ENCODE measurements around the gene PTPRN2.

Gene PTPRN2

GRCh38 chr7:157540606-157541294 lies 1046.9 kb downstream of the PTPRN2 start:
- DNase-seq = no peak

DNA sequence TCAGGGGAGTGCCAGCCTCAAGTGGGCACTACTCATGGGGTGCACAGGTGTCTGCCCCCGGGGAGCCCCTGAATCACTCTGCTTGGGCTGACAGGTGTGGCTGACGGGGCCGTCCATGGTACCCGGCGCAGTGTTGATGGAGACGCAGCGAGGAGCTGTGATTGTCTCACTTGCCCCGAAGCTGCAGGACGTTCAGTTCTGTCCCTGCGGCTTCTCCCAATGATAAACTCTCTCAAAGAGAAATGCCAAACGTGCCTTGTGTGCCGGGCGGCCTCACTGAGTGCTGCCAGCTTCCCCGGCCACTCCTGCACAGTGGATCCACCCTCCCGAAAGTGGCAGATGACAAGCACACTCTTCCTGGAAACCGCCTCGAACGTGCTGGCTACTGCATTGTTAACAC lies 1047.6 kb downstream of the PTPRN2 start:
- DNase-seq = no peak

DNA sequence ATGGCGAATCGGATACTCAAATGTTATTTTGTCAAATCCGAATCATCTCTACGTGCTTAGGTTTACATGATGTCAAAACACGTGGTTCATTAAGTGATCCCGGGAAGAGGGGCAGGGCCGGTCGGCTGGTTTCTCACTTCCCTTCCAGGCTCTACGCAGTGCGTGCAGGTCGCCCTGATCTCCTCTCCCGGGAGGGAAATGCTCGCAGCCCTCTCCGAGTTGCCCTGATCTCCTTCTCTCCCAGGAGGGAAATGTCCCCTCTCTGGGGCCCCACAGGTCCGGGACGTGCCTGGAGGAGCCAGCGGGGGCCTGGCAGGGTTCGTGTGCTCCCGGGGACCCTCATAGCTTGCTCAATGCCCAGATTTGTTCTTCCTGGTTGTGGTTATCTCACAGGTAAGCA lies 1048.1 kb downstream of the PTPRN2 start:
- no peak for DNase-seq

DNA sequence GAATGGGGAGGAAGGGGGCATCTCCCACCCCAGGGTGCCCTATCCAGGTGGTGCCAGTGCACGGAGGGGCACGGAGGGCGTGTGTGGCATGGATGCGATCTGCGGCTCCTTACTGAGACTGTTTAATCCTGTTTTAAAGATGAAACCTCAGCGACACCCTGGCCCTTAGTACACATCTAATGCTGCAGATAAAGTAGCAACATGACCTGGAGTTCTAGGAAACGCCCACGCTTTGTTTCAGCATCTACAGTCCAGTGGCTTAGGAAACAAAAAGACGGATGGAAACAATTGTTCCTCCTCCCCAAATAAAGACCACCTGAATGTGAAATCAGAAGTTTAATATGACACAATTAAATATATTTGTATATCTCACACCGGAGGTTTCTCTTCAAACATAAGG lies 1048.9 kb downstream of the PTPRN2 start:
- no peak for DNase-seq

- no peak for DNase-seq
Observed at GRCh38 chr7:157538321-157538720, 1049.3 kb downstream of the PTPRN2 start.

GRCh38 chr7:157537056-157537455 lies 1050.6 kb downstream of the PTPRN2 start:
- no peak for DNase-seq

DNA sequence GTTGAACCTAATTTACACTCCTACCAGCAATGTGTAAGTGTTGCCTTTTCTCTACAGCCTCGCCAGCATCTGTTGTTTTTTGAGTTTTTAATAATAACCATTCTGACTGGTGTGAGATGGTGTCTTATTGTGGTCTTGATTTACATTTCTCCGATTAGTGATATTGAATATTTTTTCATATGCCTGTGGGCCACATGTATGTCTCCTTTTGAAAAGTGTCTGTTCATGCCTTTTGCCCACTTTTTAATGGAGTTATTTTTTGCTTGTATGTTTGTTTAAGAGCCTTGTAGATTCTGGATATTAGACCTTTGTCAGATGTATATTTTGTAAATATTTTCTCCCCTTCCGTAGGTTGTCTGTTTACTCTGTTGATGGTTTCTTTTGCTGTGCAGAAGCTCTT lies 1055.6 kb downstream of the PTPRN2 start:
- DNase-seq = no peak

DNA sequence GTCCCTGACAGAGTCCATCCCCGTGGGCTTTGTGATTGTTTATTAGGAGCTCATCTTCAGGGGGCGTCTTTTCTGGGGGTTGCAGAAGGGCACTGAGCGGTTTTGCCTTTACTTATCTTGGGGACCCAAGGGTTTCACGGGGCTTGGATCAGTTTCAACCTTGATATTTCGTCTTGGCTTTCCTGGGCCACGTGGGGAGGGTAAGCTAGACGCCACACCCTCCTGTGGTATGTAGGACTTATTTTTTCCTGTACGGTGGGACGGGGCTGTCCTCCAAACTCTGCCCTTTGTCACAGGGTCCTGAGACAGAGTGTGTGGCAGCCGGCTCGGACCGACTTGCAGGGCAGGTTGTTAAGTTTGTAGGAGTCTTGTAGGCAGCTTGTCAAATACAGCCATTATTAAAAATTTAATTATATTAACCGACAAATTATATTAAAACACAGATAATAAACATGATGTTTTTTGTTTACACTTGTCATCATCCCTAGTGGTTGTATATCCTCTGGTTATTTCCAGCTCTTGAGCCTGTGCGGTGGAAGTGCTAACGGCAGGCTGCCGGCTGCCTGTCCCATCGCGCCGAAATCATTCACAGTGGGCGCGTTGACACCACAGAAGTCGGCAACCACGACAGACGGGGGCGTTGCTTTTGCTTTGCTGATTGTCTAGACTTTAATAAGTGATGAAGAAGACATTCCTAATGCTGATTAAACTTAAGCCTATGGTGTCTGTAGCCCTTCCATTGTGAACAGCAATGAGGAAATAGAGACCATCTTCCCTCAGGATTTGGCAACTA lies 1057.7 kb downstream of the PTPRN2 start:
- DNase-seq = no peak

- no peak for DNase-seq
Observed at GRCh38 chr7:157528785-157529341, 1058.8 kb downstream of the PTPRN2 start.

DNA sequence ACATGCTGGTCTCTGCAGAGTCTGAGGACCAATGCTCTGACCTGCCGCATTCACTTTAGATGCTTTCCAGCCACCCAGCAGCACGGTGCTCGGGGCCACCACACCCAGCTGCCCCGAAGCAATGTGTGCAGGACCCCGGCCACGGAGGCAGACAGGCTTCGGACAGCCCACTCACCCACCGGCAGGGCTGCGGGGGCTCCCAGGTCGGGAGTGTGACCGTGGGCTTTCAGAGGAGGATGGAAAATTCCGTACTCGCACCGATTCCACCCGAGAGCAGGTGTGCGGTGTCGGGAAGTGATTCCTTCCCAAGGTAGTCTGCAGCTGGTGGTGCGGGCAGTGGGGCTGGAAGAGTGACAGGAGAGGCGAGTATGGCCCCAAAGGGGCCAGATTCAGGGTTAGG lies 1059.9 kb downstream of the PTPRN2 start:
- no peak for DNase-seq

DNA sequence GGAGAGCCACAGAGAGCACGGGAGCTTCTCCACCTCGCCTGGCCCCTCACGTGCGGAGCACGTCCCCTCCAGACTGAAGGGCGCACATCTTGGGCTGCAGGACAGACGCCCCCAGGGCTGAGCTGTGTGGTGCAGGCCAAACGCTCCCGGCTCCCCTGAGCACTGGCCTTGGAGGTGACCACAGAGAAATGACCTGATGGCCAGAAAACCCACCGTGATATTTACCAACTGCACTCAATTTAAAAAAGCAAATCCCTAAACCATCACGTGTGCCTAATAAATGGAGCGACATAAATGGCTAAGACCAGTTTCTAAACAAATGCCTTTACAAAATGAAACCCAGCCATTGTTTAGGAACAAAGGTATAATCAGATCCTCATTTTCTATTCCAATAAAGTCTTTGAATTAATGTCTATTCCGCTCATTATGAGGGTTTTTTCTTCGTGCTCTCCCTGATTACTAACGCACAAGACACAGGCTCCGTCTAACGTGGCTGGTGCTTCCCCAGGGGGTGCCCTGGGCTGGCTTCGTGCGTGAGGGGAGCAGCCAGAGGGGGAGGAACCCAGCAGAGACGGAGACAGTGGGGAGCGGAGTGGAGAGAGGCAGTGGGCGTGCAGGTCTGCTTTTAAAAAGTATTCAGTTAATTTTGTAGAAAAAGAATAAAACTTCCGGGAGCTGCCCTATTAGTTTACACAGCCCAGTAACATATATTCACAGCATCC lies 1060.5 kb downstream of the PTPRN2 start:
- no peak for DNase-seq

- no peak for DNase-seq
Observed at GRCh38 chr7:157526005-157526912, 1061.4 kb downstream of the PTPRN2 start.

GRCh38 chr7:157525491-157525915 lies 1062.1 kb downstream of the PTPRN2 start:
- no peak for DNase-seq

DNA sequence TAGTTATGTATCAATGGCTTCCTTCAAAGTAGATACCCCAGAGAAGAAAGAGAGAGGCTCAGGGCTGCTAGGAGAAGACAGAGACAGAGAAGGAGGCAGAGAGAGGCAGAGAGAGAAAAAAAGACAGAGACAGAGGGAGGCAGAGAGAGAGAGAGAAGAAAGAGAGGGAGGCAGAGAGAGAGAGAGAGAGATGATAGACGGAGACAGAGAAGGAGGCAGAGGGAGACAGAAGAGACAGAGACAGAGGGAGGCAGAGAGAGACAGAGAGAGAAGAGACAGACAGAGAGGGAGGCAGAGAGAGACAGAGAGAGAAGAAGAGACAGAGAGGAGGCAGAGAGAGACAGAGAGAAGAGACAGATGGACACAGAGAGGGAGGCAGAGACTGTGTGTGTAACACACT lies 1062.9 kb downstream of the PTPRN2 start:
- no peak for DNase-seq

GRCh38 chr7:157523766-157524421 lies 1063.7 kb downstream of the PTPRN2 start:
- no peak for DNase-seq

- no peak for DNase-seq
Observed at GRCh38 chr7:157523371-157523765, 1064.3 kb downstream of the PTPRN2 start.

DNA sequence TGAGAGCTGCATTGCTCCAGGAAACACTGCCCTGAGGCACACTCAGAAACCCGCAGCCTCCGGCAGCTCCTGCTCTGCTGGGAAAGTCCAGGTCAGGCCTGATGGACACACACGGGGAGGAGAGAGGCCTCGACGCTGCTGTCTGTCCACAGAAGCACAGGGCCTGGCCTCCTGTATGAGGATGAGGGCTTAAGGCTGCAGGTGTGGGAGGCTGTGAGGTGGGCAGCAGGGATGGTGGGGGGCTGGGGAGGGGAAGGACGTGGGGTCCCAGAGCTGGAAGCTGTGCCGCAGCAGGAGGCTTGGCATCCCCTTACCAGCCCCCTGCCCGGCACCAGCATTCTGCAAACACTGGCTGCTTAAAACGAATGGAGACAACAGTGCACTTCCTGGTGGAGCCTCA lies 1064.7 kb downstream of the PTPRN2 start:
- DNase-seq = no peak

GRCh38 chr7:157522189-157522588 lies 1065.4 kb downstream of the PTPRN2 start:
- DNase-seq = no peak

- no peak for DNase-seq
Observed at GRCh38 chr7:157521752-157522151, 1065.9 kb downstream of the PTPRN2 start.

DNA sequence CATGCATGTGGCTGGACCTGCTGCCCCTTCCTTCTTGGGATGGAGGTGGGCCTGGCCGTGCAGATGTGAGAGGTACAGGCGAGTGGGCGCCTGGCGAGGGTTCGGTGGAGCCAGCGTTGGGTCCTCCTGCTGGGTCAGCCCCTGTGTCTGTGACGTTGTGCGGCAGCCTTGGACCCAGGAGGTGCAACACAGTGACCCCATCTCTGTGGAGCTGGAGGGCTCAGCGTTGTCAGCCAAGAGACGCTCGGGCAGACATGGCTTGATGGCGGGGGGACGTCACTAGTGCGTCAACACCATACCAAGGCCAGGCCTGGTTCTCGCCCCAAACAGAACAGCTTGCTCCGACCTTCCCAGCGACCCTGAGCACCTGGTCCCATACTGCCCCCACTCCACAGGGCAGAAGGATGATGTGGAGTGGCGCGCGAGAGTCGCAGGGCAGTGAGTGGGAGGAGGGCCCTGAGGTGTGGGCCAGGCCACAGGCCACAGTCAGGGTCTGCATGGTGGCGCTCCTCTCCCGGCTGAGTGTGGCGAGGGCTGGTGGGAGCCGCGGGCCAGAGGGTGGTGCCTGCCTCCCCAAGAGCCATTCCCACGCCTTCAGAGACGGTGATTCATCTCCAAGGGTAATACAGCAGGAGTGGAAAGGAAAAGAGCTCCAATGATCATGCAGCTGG lies 1066.4 kb downstream of the PTPRN2 start:
- no peak for DNase-seq

DNA sequence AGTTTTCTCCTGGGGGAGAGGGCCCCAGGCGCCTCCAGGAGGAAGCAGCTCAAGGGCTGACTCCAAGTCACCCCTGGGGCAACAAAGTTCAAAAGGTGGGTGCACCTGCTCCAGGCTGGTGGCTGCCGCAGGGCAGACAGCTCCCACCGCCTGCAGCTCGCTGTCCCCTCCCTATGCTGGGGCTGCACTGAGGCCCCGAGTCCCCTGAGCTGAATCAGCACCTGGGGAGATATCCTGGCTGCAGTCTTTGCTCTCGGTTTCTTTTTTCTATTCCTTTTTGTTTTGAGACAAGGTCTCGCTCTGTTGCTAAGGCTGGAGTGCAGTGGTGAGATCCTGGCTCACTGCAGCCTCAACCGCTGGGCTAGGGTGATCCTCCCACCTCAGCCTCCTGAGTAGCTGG lies 1067.4 kb downstream of the PTPRN2 start:
- DNase-seq = no peak

All from SIG-M5 (cell line).